Breast epithelium (tissue), 4 donors: ENCODE measurements around the gene DMD. TPM values are rescaled to one million over a fixed set of nuclear protein-coding genes. Genes with fewer than 3 reads are reported as not detected.

Experiments used
- DNase-seq, 2 donors: peaks; one replicate each; pipeline ENCODE4 v3.0.0-alpha.2; 2019; ENCODE audit warnings: low spot score in 2 of 2
- H3K27ac ChIP-seq, 2 donors: fragments of 200-600 bp; sonication (generic) in 1 of 2; one replicate each; pipeline ENCODE4 v1.5.1; 2016 to 2019; ENCODE audit warnings: mild to moderate bottlenecking in 1 of 2
- H3K27me3 ChIP-seq, 2 donors: fragments of 200-600 bp; sonication (generic) in 1 of 2; one replicate each; pipeline versions ENCODE4 v1.5.1 to v1.6.0; 2017 to 2019; ENCODE audit warnings: control low read depth in 1 of 2, mild to moderate bottlenecking in 1 of 2
- H3K36me3 ChIP-seq: fragments of 200-600 bp; one replicate; pipeline ENCODE4 v1.5.1; 2019
- H3K4me1 ChIP-seq, 2 donors: fragments of 200-600 bp; sonication (generic); one replicate each; pipeline ENCODE4 v1.5.1; 2016 to 2019; ENCODE audit warnings: control low read depth in 1 of 2
- H3K4me3 ChIP-seq, 3 donors: fragments of 200-600 bp; sonication (generic); 1 replicate in 2 of 3; 2 replicates in 1 of 3; pipeline ENCODE4 v1.5.1; 2016 to 2019; ENCODE audit warnings: mild to moderate bottlenecking in 3 of 3, moderate library complexity in 2 of 3
- H3K9me3 ChIP-seq, 2 donors: fragments of 200-600 bp; sonication (generic) in 1 of 2; one replicate each; pipeline ENCODE4 v1.5.1; 2016 to 2019; ENCODE audit warnings: control low read depth in 1 of 2
- CTCF ChIP-seq, 3 donors: fragments of 450-650 bp; IDR thresholded peaks; one replicate each; pipeline ENCODE4 v1.5.1; 2016 to 2017; ENCODE audit warnings: antibody characterized with exemption in 3 of 3, mild to moderate bottlenecking in 3 of 3, moderate library complexity in 3 of 3
- POLR2A ChIP-seq: fragments of 450-650 bp; IDR thresholded peaks from one replicate; pipeline ENCODE4 v1.6.1; 2016; ENCODE audit warnings: antibody characterized with exemption, mild to moderate bottlenecking, moderate library complexity
- POLR2AphosphoS5 ChIP-seq, 3 donors: sonication (generic); formaldehyde crosslinking; IDR thresholded peaks; one replicate each; pipeline ENCODE4 v1.6.1; 2017; ENCODE audit warnings: antibody characterized with exemption in 3 of 3
- intact Hi-C: fragments of 100-400 bp; cut with DNase I; formaldehyde crosslinking; loops from one replicate; pipeline ENCODE4 v1.15.1; 2023; ENCODE audit warnings: low total_unique reads
- total RNA-seq, 3 donors: library from RNA; depleted of rRNA; stranded (reverse); fragments of >200 nt; gene quantifications; one replicate each; pipeline ENCODE4 v1.1.0, GENCODE V29; 2016

The DMD gene
- total RNA-seq, 3 donors from 2014 or later, result 57.0 to 135 (median 65.2) TPM

GRCh38 chrX:33205321-33205720 is 6.0 kb downstream of the DMD start:
- no peaks in the 10 kb centered on the region for H3K27me3 ChIP-seq
- H3K9me3 ChIP-seq, result no peaks in the 10 kb centered on the region
- peak overlapping the region; percentile 43 to 54 for H3K27ac ChIP-seq
- peak overlapping the region in 2 of 3 donors; percentile 21 to 39 for H3K4me3 ChIP-seq
- intact Hi-C loops, result no loop called here
- TF ChIP-seq CTCF (IDR thresholded peaks at IDR 0.05) (no peak), POLR2AphosphoS5 (IDR thresholded peaks at IDR 0.05) (no peak), POLR2A (no peak)
- H3K4me1 ChIP-seq, result no peaks in the 10 kb centered on the region
- no peak for DNase-seq
- no peaks in the 10 kb centered on the region for H3K36me3 ChIP-seq

GRCh38 chrX:33204889-33205288 is 6.5 kb downstream of the DMD start:
- no peaks in the 10 kb centered on the region for H3K36me3 ChIP-seq
- H3K27ac ChIP-seq, result peak overlapping the region; percentile 43 to 54
- H3K27me3 ChIP-seq, result no peaks in the 10 kb centered on the region
- TF ChIP-seq CTCF (IDR thresholded peaks at IDR 0.05), result no peak
- TF ChIP-seq POLR2AphosphoS5 (IDR thresholded peaks at IDR 0.05), result no peak
- no peak for TF ChIP-seq POLR2A
- no peaks in the 10 kb centered on the region for H3K4me1 ChIP-seq
- peak overlapping the region in 2 of 3 donors; percentile 21 to 39 for H3K4me3 ChIP-seq
- DNase-seq, result no peak
- intact Hi-C loops, result no loop called here
- H3K9me3 ChIP-seq, result no peaks in the 10 kb centered on the region

GRCh38 chrX:33198561-33199279 is 12.6 kb downstream of the DMD start:
- no peaks in the 10 kb centered on the region for H3K36me3 ChIP-seq
- H3K9me3 ChIP-seq, result no peaks in the 10 kb centered on the region
- H3K4me3 ChIP-seq, result no peak overlapping the region
- peaks cover 0 to 9% of the 10 kb centered on the region in 2 donors for H3K27me3 ChIP-seq
- H3K4me1 ChIP-seq, result no peaks in the 10 kb centered on the region
- intact Hi-C loops, result no loop called here
- TF ChIP-seq CTCF (IDR thresholded peaks at IDR 0.05) (no peak), POLR2A (no peak), POLR2AphosphoS5 (IDR thresholded peaks at IDR 0.05) (no peak)
- no peak overlapping the region for H3K27ac ChIP-seq
- DNase-seq, result no peak

- no peak for DNase-seq
- Histone ChIP-seq H3K36me3 (no peaks in the 10 kb centered on the region), H3K27ac (no peak overlapping the region), H3K9me3 (no peaks in the 10 kb centered on the region), H3K27me3 (peaks cover 0 to 9% of the 10 kb centered on the region in 2 donors), H3K4me3 (no peak overlapping the region), H3K4me1 (no peaks in the 10 kb centered on the region)
- no peak for TF ChIP-seq POLR2A
- no peak for TF ChIP-seq POLR2AphosphoS5 (IDR thresholded peaks at IDR 0.05)
- TF ChIP-seq CTCF (IDR thresholded peaks at IDR 0.05), result no peak
- intact Hi-C loops, result no loop called here
These were observed 15.7 kb downstream of the DMD start for GRCh38 chrX:33195698-33196097.

- no peak for TF ChIP-seq CTCF (IDR thresholded peaks at IDR 0.05)
- TF ChIP-seq POLR2AphosphoS5 (IDR thresholded peaks at IDR 0.05), result no peak
- TF ChIP-seq POLR2A, result no peak
- Histone ChIP-seq H3K27me3 (peaks cover 0 to 9% of the 10 kb centered on the region in 2 donors), H3K9me3 (no peaks in the 10 kb centered on the region), H3K4me3 (no peak overlapping the region), H3K27ac (peak overlapping the region in 1 of 2 donors; percentile 9), H3K4me1 (no peaks in the 10 kb centered on the region), H3K36me3 (no peaks in the 10 kb centered on the region)
- no peak for DNase-seq
- intact Hi-C loops, result no loop called here
These were observed 16.4 kb downstream of the DMD start for GRCh38 chrX:33194876-33195433.
